Measurements from ENCODE around the gene NOS1AP.

GRCh38 chr1:162406811-162407210 is 337.3 kb downstream of the NOS1AP start:
- TF ChIP-seq POLR2A (IDR thresholded peaks at IDR 0.05) (no peak), CTCF (IDR thresholded peaks at IDR 0.05) (no peak)

Data from body of pancreas (tissue), 4 donors.